Muscle of arm (tissue), 12 donors: ENCODE results near the gene TAS1R1. TPM values are rescaled to one million over a fixed set of nuclear protein-coding genes. Genes with fewer than 3 reads are reported as not detected.
A peak's percentile ranks its signal among the peaks of the same experiment; 100 is the strongest.

ENCODE experiments used
- DNase-seq: peaks from one replicate; pipeline ENCODE4 v3.0.0-alpha.2; 2013
- polyA plus RNA-seq, 12 donors: library from polyadenylated mRNA; unstranded; fragments of 120-200 nt; gene quantifications; one replicate each; pipeline ENCODE4 v1.2.1, GENCODE V29; 2013; ENCODE audit not compliant: insufficient read length in 12 of 12

TAS1R1 gene
- polyA plus RNA-seq, 12 donors = 3.3 to 7.0 (median 6.2) TPM; not detected in 2

- peak; percentile 88 for DNase-seq
Measured at GRCh38 chr1:6603238-6603914, 48.3 kb downstream of the TAS1R1 start.

- peak; percentile 75 for DNase-seq
Measured at GRCh38 chr1:6603915-6604558, 48.9 kb downstream of the TAS1R1 start.

- no peak for DNase-seq
Measured at GRCh38 chr1:6612641-6613360, 57.7 kb downstream of the TAS1R1 start.

- DNase-seq = peak; percentile 99
Measured at GRCh38 chr1:6613361-6614018, 58.4 kb downstream of the TAS1R1 start, which contains the start of gene PHF13. TSS of gene PHF13 (plus strand) at chr1:6613731. CDS start at chr1:6614067, 336 bp downstream.

GRCh38 chr1:6614019-6614928 is 59.2 kb downstream of the TAS1R1 start:
- DNase-seq = peak; percentile 42

GRCh38 chr1:6614929-6615785 is 60.0 kb downstream of the TAS1R1 start:
- no peak for DNase-seq

- DNase-seq = no peak
Measured at GRCh38 chr1:6619045-6619444, 63.9 kb downstream of the TAS1R1 start.

GRCh38 chr1:6621429-6622391 is 66.6 kb downstream of the TAS1R1 start:
- no peak for DNase-seq

- no peak for DNase-seq
Measured at GRCh38 chr1:6622396-6623152, 67.5 kb downstream of the TAS1R1 start.

GRCh38 chr1:6623269-6623965 is 68.3 kb downstream of the TAS1R1 start:
- no peak for DNase-seq

GRCh38 chr1:6624710-6625583 is 69.8 kb downstream of the TAS1R1 start, which contains the start of gene THAP3:
TSS of gene THAP3 (plus strand) at chr1:6624868. CDS start at chr1:6625219, 351 bp downstream.
- DNase-seq = peak; percentile 80

- peak; percentile 64 for DNase-seq
Measured at GRCh38 chr1:6625584-6626149, 70.6 kb downstream of the TAS1R1 start.

GRCh38 chr1:6627031-6627430 is 71.9 kb downstream of the TAS1R1 start:
- DNase-seq = no peak

GRCh38 chr1:6627841-6628545 is 72.9 kb downstream of the TAS1R1 start:
- DNase-seq = no peak

GRCh38 chr1:6628971-6629479 is 73.9 kb downstream of the TAS1R1 start:
- DNase-seq = no peak
